Left lung (tissue), 10 donors: ENCODE results near the gene HOXA4. TPM values are rescaled to one million over a fixed set of nuclear protein-coding genes. Genes with fewer than 3 reads are reported as not detected.
A peak's percentile ranks its signal among the peaks of the same experiment; 100 is the strongest.

Experiments
- ATAC-seq: fragments of 200-7000 bp; cut with Tn5 transposase; one replicate; pipeline ENCODE4 v1.9.1; 2020; ENCODE audit warnings: moderate library complexity
- DNase-seq, 4 donors: peaks; one replicate each; pipeline ENCODE4 v3.0.0-alpha.2; 2013 to 2020
- H3K27ac ChIP-seq, 2 donors: fragments of 200-600 bp; sonication (generic) in 1 of 2; one replicate each; pipeline versions ENCODE4 v1.5.0 to v1.8.0; 2020 to 2021
- H3K27me3 ChIP-seq, 2 donors: fragments of 200-600 bp; sonication (generic) in 1 of 2; one replicate each; pipeline versions ENCODE4 v1.5.0 to v1.8.0; 2020 to 2021
- H3K36me3 ChIP-seq, 2 donors: fragments of 200-600 bp; sonication (generic) in 1 of 2; one replicate each; pipeline versions ENCODE4 v1.5.0 to v1.8.0; 2020 to 2021
- H3K4me1 ChIP-seq, 2 donors: fragments of 200-600 bp; one replicate each; pipeline ENCODE4 v1.8.0; 2021
- H3K4me3 ChIP-seq, 2 donors: fragments of 200-600 bp; sonication (generic) in 1 of 2; one replicate each; pipeline versions ENCODE4 v1.5.0 to v1.8.0; 2020 to 2021; ENCODE audit warnings: mild to moderate bottlenecking in 1 of 2
- H3K9me3 ChIP-seq, 2 donors: fragments of 200-600 bp; sonication (generic) in 1 of 2; one replicate each; pipeline versions ENCODE4 v1.5.0 to v1.8.0; 2020 to 2021
- CTCF ChIP-seq, 2 donors: fragments of 200-600 bp; sonication (generic) in 1 of 2; IDR thresholded peaks; one replicate each; pipeline versions ENCODE4 v1.5.0 to v1.8.0; 2021; ENCODE audit warnings: antibody characterized with exemption in 2 of 2
- intact Hi-C, 2 donors: fragments of 100-400 bp; cut with DNase I; formaldehyde crosslinking; loops; one replicate each; pipeline versions ENCODE4 v1.11.2 to v1.14.2; 2022
- polyA plus RNA-seq, 6 donors: library from polyadenylated mRNA; unstranded; fragments of 120-200 nt; gene quantifications; one replicate each; pipeline ENCODE4 v1.2.1, GENCODE V29; 2013; ENCODE audit not compliant: insufficient read length in 6 of 6
- total RNA-seq, 2 donors: library from RNA; stranded (reverse); fragmentation: NEBNext Ultra II Directional; extraction: Animal tissue kit (Norgen Biotek cat#: 25700); gene quantifications; one replicate each; pipeline ENCODE4 v1.2.1, GENCODE V29; 2021
- donor health status: DM: no; HTN: yes; CAD: no.
- donor health status: DM: no; HTN: no; CAD: no.

Gene HOXA4
- total and polyA plus RNA-seq, 8 donors: 3.4 to 35.8 (median 34.1) TPM

DNA sequence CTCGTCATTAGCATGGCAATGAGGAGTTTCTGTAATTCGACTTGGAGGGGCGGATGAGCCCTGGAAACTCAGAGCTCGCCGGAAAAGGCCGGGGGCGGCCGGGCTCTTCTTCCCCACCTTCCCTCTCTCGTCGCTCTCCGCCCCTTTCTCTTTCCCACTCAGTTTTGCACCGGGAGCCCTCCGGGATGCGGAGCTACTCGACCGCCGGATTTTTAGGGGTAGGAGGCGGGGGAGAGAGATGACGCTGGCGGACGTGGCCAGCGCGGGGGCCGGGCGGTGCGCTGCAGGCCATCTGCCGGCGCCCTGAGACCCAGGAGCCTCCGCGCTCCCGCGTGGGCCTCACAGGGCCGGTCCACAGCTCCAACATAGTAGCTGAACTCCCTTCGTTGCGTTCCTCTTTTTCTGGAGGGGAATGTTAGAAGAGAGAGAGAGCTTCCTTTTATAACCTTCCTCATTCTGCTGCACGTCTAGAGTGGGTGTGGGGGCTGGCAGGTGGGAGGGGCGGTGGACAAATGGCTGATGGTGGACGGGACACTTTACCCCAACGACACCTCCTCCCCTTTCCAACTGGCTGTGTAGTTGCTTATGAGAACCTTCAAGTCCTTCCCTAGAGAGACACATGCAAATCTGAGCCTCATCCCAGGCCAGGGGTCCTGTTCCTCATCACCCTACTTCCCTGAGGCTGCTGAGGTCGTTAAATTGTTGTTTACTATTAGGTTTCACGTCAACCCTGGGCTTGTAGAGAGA, 33.6 kb downstream of the HOXA4 start:
- Histone ChIP-seq H3K9me3 (no peaks in the 10 kb centered on the region), H3K27ac (peak overlapping the region; percentile 88 to 90), H3K36me3 (peaks cover 0 to 6% of the 10 kb centered on the region in 2 donors), H3K4me1 (peaks cover 4 to 45% of the 10 kb centered on the region in 2 donors), H3K27me3 (peaks cover 13 to 100% of the 10 kb centered on the region in 2 donors), H3K4me3 (peak overlapping the region; percentile 59 to 88)
- DNase-seq: peak in 3 of 4 donors; percentile 52 to 87 (median 66)
- intact Hi-C loops: loop anchor here in 1 of 2 donors (5.0 kb wide), 2 partner anchors 45 to 240 kb away; partner anchors contain the start of gene HOXA5
- no peak for TF ChIP-seq CTCF (IDR thresholded peaks at IDR 0.05)
- ATAC-seq: peak; percentile 68

DNA sequence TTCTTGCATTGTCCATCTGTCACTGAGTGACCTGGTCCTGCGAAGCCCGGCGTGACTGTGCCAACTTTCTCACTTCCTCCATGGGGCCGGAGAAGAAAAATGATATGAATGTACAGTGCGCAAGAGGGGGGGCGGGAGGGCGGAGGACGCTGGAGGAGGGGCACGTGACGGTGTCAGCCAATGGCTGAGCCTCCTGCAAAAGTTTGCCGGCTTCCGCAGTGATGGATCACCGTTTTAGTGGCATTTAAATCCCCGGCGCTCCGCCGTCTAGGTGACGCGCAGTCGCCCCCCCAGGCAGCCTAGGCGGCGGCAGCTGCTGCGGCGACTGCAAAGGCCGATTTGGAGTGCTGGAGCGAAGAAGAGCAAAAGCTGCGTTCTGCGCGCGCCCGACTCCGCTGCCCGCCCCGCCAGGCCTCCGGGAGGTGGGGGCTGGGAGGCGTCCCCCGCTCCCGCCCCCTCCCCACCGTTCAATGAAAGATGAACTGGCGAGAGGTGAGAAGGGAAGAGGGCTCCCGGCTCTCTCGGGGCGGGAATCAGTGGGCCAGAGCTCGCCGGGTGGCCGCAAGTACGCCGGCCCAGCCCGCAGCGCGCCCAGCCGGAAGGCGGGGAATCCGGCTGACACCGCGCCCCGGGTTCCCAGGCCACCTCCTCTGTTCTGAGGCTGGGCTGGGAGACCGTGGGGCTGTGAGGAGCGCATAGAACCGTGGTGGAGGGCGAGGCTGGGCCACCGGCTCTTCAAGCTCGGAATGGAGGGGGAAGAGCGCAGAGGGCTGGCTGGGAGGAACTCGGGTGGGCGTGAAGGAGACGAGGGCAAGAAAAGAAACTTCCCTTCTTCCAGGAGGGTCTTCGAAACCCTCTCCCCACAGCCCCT, 34.4 kb downstream of the HOXA4 start, which contains the start of gene HOXA1:
Gene HOXA1, minus strand, starts transcription at position 104 of the 871 bp plus-strand sequence. Its CDS starts 88 bp downstream, at position 16.
- peak within 1 kb of the TSS; percentile 59 to 88 for H3K4me3 ChIP-seq
- ATAC-seq: peak; percentile 81
- intact Hi-C loops: loop anchor here in 1 of 2 donors (5.0 kb wide), 2 partner anchors 46 to 239 kb away; partner anchors contain the start of gene HOXA5
- no peak for TF ChIP-seq CTCF (IDR thresholded peaks at IDR 0.05)
- H3K27me3 ChIP-seq: peaks cover 13 to 100% of the 10 kb centered on the region in 2 donors
- peak; percentile 86 to 95 (median 88) for DNase-seq
- peak within 1 kb of the TSS; percentile 88 to 90 for H3K27ac ChIP-seq
- H3K9me3 ChIP-seq: no peaks in the 10 kb centered on the region
- H3K4me1 ChIP-seq: peaks cover 4 to 37% of the 10 kb centered on the region in 2 donors
- peaks cover 0 to 6% of the 10 kb centered on the region in 2 donors for H3K36me3 ChIP-seq

GRCh38 chr7:27095050-27095896, 35.3 kb downstream of the HOXA4 start:
- no peak for TF ChIP-seq CTCF (IDR thresholded peaks at IDR 0.05)
- peaks cover 3 to 32% of the 10 kb centered on the region in 2 donors for H3K4me1 ChIP-seq
- no peak for ATAC-seq
- H3K4me3 ChIP-seq: peak overlapping the region; percentile 59 to 88
- H3K9me3 ChIP-seq: no peaks in the 10 kb centered on the region
- peaks cover 21 to 100% of the 10 kb centered on the region in 2 donors for H3K27me3 ChIP-seq
- no peaks in the 10 kb centered on the region for H3K36me3 ChIP-seq
- intact Hi-C loops: loop anchor here in 1 of 2 donors (5.0 kb wide), 2 partner anchors 47 to 238 kb away; partner anchors contain the start of gene HOXA5
- H3K27ac ChIP-seq: peak overlapping the region in 1 of 2 donors; percentile 88
- peak in 1 of 4 donors; percentile 82 for DNase-seq

GRCh38 chr7:27094304-27095049, 36.1 kb downstream of the HOXA4 start:
- Histone ChIP-seq H3K4me3 (no peak overlapping the region), H3K9me3 (no peaks in the 10 kb centered on the region), H3K36me3 (no peaks in the 10 kb centered on the region), H3K4me1 (peaks cover 0 to 32% of the 10 kb centered on the region in 2 donors), H3K27me3 (peaks cover 21 to 100% of the 10 kb centered on the region in 2 donors), H3K27ac (no peak overlapping the region)
- DNase-seq (no peak), ATAC-seq (no peak)
- intact Hi-C loops: loop anchor here in 1 of 2 donors (5.0 kb wide), 2 partner anchors 48 to 237 kb away; partner anchors contain the start of gene HOXA5
- no peak for TF ChIP-seq CTCF (IDR thresholded peaks at IDR 0.05)
